DND-41 (cell line): Measurements from ENCODE around the gene GPR183.

ENCODE experiments used
- ATAC-seq: fragments of 200-7000 bp; cut with Tn5 transposase; 3 replicates; pipeline ENCODE4 v1.9.1; 2021; ENCODE audit warnings: low read depth; ENCODE audit not compliant: insufficient read depth
- DNase-seq: peaks from one replicate; pipeline ENCODE4 v3.0.0-alpha.2; 2020
- H2AFZ ChIP-seq: 2 replicates; pipeline ENCODE4 v1.6.0; 2012; ENCODE audit warnings: low read depth, low read length
- H3K27ac ChIP-seq: 2 replicates; pipeline ENCODE4 v1.5.1; 2012; ENCODE audit warnings: low read length, inconsistent platforms
- H3K27me3 ChIP-seq: fragments of 200-600 bp; sonication (generic); 2 replicates; pipeline ENCODE4 v1.6.0; 2012; ENCODE audit warnings: low read length, mild to moderate bottlenecking, inconsistent platforms; ENCODE audit not compliant: insufficient read depth, poor library complexity
- H3K36me3 ChIP-seq: 2 replicates; pipeline ENCODE4 v1.5.1; 2012; ENCODE audit warnings: low read length, inconsistent platforms; ENCODE audit not compliant: insufficient read depth
- H3K4me1 ChIP-seq: 2 replicates; pipeline ENCODE4 v1.5.1; 2012; ENCODE audit warnings: mild to moderate bottlenecking, low read length; ENCODE audit not compliant: insufficient read depth
- H3K4me2 ChIP-seq: 2 replicates; pipeline ENCODE4 v1.6.0; 2012; ENCODE audit warnings: mild to moderate bottlenecking, moderate library complexity, low read length, inconsistent platforms; ENCODE audit not compliant: insufficient read depth
- H3K4me3 ChIP-seq, 2 experiments: fragments of 200-600 bp in 1 of 2; shearing (Covaris generic) in 1 of 2; 2 replicates each; pipeline ENCODE4 v1.5.1; 2012 to 2016; ENCODE audit warnings: inconsistent platforms in 2 of 2, low read length in 2 of 2, mild to moderate bottlenecking in 2 of 2, low read depth in 1 of 2, moderate library complexity in 1 of 2
- H3K79me2 ChIP-seq: 2 replicates; pipeline ENCODE4 v1.6.0; 2012; ENCODE audit warnings: low read length, inconsistent platforms; ENCODE audit not compliant: insufficient read depth
- H3K9ac ChIP-seq: 2 replicates; pipeline ENCODE4 v1.6.0; 2012; ENCODE audit warnings: low read depth, mild to moderate bottlenecking, inconsistent platforms, low read length, moderate library complexity
- H3K9me3 ChIP-seq: 2 replicates; pipeline ENCODE4 v1.5.1; 2012; ENCODE audit warnings: low read length, moderate library complexity, mild to moderate bottlenecking, inconsistent platforms; ENCODE audit not compliant: insufficient read depth, severe bottlenecking
- H4K20me1 ChIP-seq: 2 replicates; pipeline ENCODE4 v1.6.0; 2012; ENCODE audit warnings: low read length; ENCODE audit not compliant: insufficient read depth
- EZH2 ChIP-seq: IDR thresholded peaks from 3 replicates; pipeline ENCODE4 v1.6.1; 2012; ENCODE audit warnings: borderline replicate concordance, low read depth, mild to moderate bottlenecking, moderate library complexity, low read length, inconsistent platforms; ENCODE audit not compliant: severe bottlenecking
- TF ChIP-seq, protein P1 (sequence below): IDR thresholded peaks from 2 replicates; pipeline ENCODE4 v1.5.1; 2012; ENCODE audit warnings: borderline replicate concordance, low read length, moderate library complexity, mild to moderate bottlenecking; ENCODE audit not compliant: poor library complexity, severe bottlenecking; ENCODE audit errors: extremely low read depth

GPR183 gene

GRCh38 chr13:99299256-99299919, 7.8 kb downstream of the GPR183 start:
- Histone ChIP-seq H3K9ac (no peak overlapping the region), H3K27ac (no peak overlapping the region), H3K4me3 (no peak overlapping the region), H3K36me3 (peaks cover 30% of the 10 kb centered on the region), H3K79me2 (peaks cover 6% of the 10 kb centered on the region), H3K9me3 (no peaks in the 10 kb centered on the region), H4K20me1 (peaks cover 11% of the 10 kb centered on the region; the same call in 1 of the 2 replicates), H3K4me2 (no peak overlapping the region), H3K4me1 (no peaks in the 10 kb centered on the region), H3K27me3 (no peaks in the 10 kb centered on the region), H2AFZ (no peak overlapping the region)
- ATAC-seq (no peak), DNase-seq (no peak)
- no peak for TF ChIP-seq EZH2
- TF ChIP-seq, protein P1, sequence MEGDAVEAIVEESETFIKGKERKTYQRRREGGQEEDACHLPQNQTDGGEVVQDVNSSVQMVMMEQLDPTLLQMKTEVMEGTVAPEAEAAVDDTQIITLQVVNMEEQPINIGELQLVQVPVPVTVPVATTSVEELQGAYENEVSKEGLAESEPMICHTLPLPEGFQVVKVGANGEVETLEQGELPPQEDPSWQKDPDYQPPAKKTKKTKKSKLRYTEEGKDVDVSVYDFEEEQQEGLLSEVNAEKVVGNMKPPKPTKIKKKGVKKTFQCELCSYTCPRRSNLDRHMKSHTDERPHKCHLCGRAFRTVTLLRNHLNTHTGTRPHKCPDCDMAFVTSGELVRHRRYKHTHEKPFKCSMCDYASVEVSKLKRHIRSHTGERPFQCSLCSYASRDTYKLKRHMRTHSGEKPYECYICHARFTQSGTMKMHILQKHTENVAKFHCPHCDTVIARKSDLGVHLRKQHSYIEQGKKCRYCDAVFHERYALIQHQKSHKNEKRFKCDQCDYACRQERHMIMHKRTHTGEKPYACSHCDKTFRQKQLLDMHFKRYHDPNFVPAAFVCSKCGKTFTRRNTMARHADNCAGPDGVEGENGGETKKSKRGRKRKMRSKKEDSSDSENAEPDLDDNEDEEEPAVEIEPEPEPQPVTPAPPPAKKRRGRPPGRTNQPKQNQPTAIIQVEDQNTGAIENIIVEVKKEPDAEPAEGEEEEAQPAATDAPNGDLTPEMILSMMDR = no peak

DNA sequence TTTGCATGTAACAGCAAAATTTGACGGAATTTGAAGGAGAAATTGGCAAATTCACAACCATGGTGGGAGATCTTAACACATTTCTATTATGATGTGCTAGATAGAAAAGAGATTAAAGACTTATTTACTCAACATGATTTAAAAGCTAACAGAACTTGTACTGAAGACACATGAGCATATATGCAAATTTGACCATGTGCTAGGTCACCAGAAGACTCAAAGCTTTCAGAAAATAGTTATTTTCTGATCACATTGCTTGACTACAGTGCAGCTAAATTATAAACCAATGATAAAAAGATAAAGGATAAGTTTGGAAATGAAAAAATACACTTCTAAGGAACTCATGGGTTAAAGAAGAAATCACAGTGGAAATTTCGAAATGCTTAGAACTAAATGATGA, 9.1 kb downstream of the GPR183 start:
- Histone ChIP-seq H4K20me1 (peaks cover 10% of the 10 kb centered on the region; the same call in 1 of the 2 replicates), H3K9ac (no peak overlapping the region)

GRCh38 chr13:99297331-99297730, 9.9 kb downstream of the GPR183 start:
- Histone ChIP-seq H3K9ac (no peak overlapping the region), H3K4me3 (no peak overlapping the region), H3K9me3 (no peaks in the 10 kb centered on the region), H2AFZ (no peak overlapping the region), H3K36me3 (peaks cover 21% of the 10 kb centered on the region; the same call in 1 of the 2 replicates), H3K27ac (no peak overlapping the region), H4K20me1 (peaks cover 9% of the 10 kb centered on the region; the same call in 1 of the 2 replicates), H3K4me2 (no peak overlapping the region), H3K4me1 (no peaks in the 10 kb centered on the region), H3K27me3 (no peaks in the 10 kb centered on the region), H3K79me2 (peaks cover 10% of the 10 kb centered on the region; the same call in 1 of the 2 replicates)
- ATAC-seq (no peak), DNase-seq (no peak)
- TF ChIP-seq, protein P1 = no peak

More for the DNA sequence above, 9.1 kb downstream of the GPR183 start:
- no peak for DNase-seq
- Histone ChIP-seq H3K4me2 (no peak overlapping the region), H3K27ac (no peak overlapping the region), H3K4me3 (no peak overlapping the region), H3K9me3 (no peaks in the 10 kb centered on the region), H3K4me1 (no peaks in the 10 kb centered on the region), H2AFZ (no peak overlapping the region), H3K79me2 (peaks cover 6% of the 10 kb centered on the region), H3K27me3 (no peaks in the 10 kb centered on the region), H3K36me3 (peaks cover 25% of the 10 kb centered on the region; the same call in 1 of the 2 replicates)
- ATAC-seq = no peak
- TF ChIP-seq, protein P1 = no peak
- no peak for TF ChIP-seq EZH2
